ENCODE measurements around the gene PPIE. TPM values are rescaled to one million over a fixed set of nuclear protein-coding genes. Genes with fewer than 3 reads are reported as not detected.

PPIE gene
- total RNA-seq (2022; extraction: Qiagen RNA extraction) = 39.7 to 42.5 TPM (median 40.8 TPM) in 5 replicates

GRCh38 chr1:39738622-39739366, at the start of gene PPIE:
PPIE (plus strand) TSS chr1:39738882; CDS start chr1:39738901, 19 bp downstream.

GRCh38 chr1:39691383-39692151, 47.1 kb upstream of the PPIE start, which contains the start of gene HPCAL4:
HPCAL4 (minus strand) TSS chr1:39691433; CDS start chr1:39684603, 6,830 bp downstream.

GRCh38 chr1:39771022-39771532, 32.4 kb downstream of the PPIE start, which contains the start of gene OXCT2:
OXCT2 (minus strand) TSS chr1:39771348; CDS start chr1:39771255, 93 bp downstream.

GRCh38 chr1:39788758-39789570, 50.3 kb downstream of the PPIE start, which contains the start of gene BMP8B:
BMP8B (minus strand) TSS chr1:39788865; CDS start chr1:39788485, 380 bp downstream.

Other genes starting within 250 kb of the PPIE start
- 0.07 to 0.16 TPM (median 0.12 TPM) in 4 of 5 replicates, not detected in the other for gene BMP8A, start 247.2 kb upstream of the PPIE start, total RNA-seq (2022; extraction: Qiagen RNA extraction)
- 120 to 162 TPM (median 126 TPM) in 5 replicates for gene PABPC4, start 162.1 kb upstream of the PPIE start, total RNA-seq (2022; extraction: Qiagen RNA extraction)
- 2.7 to 3.4 TPM (median 3.1 TPM) in 5 replicates for gene HEYL, start 99.2 kb upstream of the PPIE start, total RNA-seq (2022; extraction: Qiagen RNA extraction)
- 0.07 to 0.08 TPM in 2 of 5 replicates, not detected in the others for gene NT5C1A, start 66.8 kb upstream of the PPIE start, total RNA-seq (2022; extraction: Qiagen RNA extraction)
- gene HPCAL4, start 47.4 kb upstream of the PPIE start, total RNA-seq (2022; extraction: Qiagen RNA extraction) = 0.23 to 0.36 TPM (median 0.25 TPM) in 5 replicates
- gene OXCT2, start 32.5 kb downstream of the PPIE start, total RNA-seq (2022; extraction: Qiagen RNA extraction) = 0.40 to 0.74 TPM (median 0.50 TPM) in 5 replicates
- gene BMP8B, start 50.0 kb downstream of the PPIE start, total RNA-seq (2022; extraction: Qiagen RNA extraction) = 3.5 to 4.9 TPM (median 4.5 TPM) in 5 replicates
- 14.5 to 19.1 TPM (median 16.3 TPM) in 5 replicates for gene TRIT1, start 144.6 kb downstream of the PPIE start, total RNA-seq (2022; extraction: Qiagen RNA extraction)
- 0.61 to 1.4 TPM (median 1.3 TPM) in 5 replicates for gene MYCL, start 163.0 kb downstream of the PPIE start, total RNA-seq (2022; extraction: Qiagen RNA extraction)
- gene MFSD2A, start 216.3 kb downstream of the PPIE start, total RNA-seq (2022; extraction: Qiagen RNA extraction) = 4.0 to 4.3 TPM (median 4.2 TPM) in 5 replicates